Measurements from ENCODE around the gene ST8SIA6.
"Not testable (repeated sequence)": the region's sequence is repeated elsewhere in the genome, so short reads cannot be mapped to it uniquely, and the experiment has no call there.

Gene ST8SIA6

DNA sequence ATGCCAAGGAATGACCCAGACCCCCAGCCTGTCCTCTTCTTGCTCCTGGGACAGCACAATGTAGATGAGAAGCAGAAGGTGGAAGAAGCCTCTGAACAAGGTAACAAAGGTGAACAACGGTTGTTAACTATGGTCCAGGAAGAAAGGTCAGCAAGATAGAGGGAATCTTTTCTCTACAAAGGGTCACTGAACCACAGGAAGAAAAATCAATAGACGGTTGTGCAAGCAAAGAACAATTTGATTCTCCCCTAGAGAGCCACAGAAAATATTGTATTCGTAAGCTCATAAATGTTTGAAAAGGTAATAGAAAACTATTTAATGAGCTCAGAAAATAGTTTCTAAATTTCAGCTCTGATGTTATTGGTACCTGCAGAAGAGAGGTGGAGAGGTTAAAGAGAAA, 111.3 kb downstream of the ST8SIA6 start:
- no peaks in the 10 kb centered on the region for H3K27me3 ChIP-seq (ENCODE audit: control insufficient read depth, insufficient read depth, low read length)
- H3K4me1 ChIP-seq (ENCODE audit: control insufficient read depth, insufficient read depth, low read length) = no peaks in the 10 kb centered on the region
- H3K36me3 ChIP-seq (ENCODE audit: control insufficient read depth, insufficient read depth, low read length) = no peaks in the 10 kb centered on the region
- no peak overlapping the region for H3K9ac ChIP-seq (ENCODE audit: low read length)
- no peak overlapping the region for H3K4me3 ChIP-seq (ENCODE audit: low read length)
- H3K27ac ChIP-seq (ENCODE audit: low read depth, low read length) = no peak overlapping the region

DNA sequence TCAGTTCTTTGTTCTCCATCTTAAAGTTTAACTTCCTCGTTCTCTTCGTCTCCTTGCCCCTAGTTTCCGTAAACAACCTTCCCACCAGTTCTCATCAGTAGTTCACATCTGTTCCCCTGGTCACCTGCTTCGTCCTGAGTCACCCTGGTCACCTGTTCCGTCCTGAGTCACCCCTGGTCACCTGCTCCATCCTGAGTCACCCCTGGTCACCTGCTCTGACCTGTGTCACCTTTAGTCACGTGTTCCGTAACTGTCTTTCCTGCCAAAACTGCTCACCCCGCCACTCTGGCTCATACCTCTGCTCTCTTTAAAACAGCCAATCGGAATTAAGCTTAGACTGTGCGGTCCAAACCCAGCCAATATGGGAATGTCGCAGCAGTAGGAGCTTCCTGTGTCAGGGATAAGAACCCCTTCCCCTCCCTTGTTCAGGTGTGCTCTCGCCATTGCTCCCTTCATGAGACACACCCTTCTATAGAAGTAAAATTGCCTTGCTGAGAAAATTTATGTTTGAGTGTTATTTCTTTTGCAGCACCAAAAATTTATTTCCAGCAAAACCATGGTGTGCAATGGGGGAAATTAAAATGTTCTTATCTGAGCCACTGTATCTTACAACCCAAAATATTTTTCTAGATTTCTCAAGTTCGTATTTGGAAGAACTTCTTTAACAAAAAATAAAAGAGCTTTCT, 114.1 kb downstream of the ST8SIA6 start:
- no peak overlapping the region for H3K27ac ChIP-seq (ENCODE audit: low read depth, low read length)

DNA sequence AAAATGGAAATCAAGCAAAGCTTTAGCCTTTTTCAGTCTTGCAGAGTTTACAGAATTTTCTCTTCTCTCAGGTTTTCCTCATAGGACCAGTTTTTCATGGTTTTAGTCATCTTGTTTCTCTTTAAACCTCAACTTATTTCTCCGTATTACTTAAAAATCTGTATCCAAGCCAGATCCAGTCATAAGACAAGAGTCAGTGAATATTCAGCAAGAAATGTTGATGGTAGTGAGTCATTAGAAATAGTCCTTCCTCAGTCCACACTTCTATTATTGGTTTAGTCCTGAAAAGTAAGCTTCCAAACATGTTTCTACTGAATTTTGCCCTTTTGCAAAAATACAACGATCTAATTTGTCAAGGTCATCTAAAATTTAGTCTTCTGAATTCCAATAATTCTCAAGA, 119.3 kb downstream of the ST8SIA6 start:
- no peak overlapping the region for H3K27ac ChIP-seq (ENCODE audit: low read depth, low read length)
- H3K9ac ChIP-seq (ENCODE audit: low read length) = no peak overlapping the region
- no peaks in the 10 kb centered on the region for H3K27me3 ChIP-seq (ENCODE audit: control insufficient read depth, insufficient read depth, low read length)

More for the DNA sequence above, 114.1 kb downstream of the ST8SIA6 start:
- H3K4me1 ChIP-seq (ENCODE audit: control insufficient read depth, insufficient read depth, low read length) = no peaks in the 10 kb centered on the region
- H3K9ac ChIP-seq (ENCODE audit: low read length) = no peak overlapping the region
- no peak overlapping the region for H3K4me3 ChIP-seq (ENCODE audit: low read length)
- H3K27me3 ChIP-seq (ENCODE audit: control insufficient read depth, insufficient read depth, low read length) = no peaks in the 10 kb centered on the region
- no peaks in the 10 kb centered on the region for H3K36me3 ChIP-seq (ENCODE audit: control insufficient read depth, insufficient read depth, low read length)

DNA sequence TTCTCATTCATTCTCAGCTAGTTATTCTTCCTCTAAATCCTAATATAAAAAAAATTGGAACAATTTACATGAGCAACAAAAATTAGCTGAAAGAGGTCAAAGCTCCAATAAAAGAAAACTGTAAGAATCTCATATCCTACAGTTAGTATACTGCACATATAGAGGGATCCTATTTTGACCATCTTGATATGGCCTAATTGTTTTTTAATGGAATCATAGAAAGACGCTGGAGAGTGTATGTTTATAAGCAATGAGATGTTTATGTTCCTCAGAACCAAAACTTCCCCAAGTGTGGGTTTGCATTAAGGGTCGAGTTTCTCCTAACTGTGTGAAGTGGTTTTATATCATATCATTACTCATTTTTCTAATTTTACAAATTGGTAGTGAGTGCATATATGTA, 123.9 kb downstream of the ST8SIA6 start:
- no peaks in the 10 kb centered on the region for H3K4me1 ChIP-seq (ENCODE audit: control insufficient read depth, insufficient read depth, low read length)
- H3K27ac ChIP-seq (ENCODE audit: low read depth, low read length) = no peak overlapping the region
- H3K9ac ChIP-seq (ENCODE audit: low read length) = no peak overlapping the region
- H3K4me3 ChIP-seq (ENCODE audit: low read length) = no peak overlapping the region
- no peaks in the 10 kb centered on the region for H3K36me3 ChIP-seq (ENCODE audit: control insufficient read depth, insufficient read depth, low read length)
- no peaks in the 10 kb centered on the region for H3K27me3 ChIP-seq (ENCODE audit: control insufficient read depth, insufficient read depth, low read length)

More for the DNA sequence above, 119.3 kb downstream of the ST8SIA6 start:
- Histone ChIP-seq H3K36me3 (ENCODE audit: control insufficient read depth, insufficient read depth, low read length) (no peaks in the 10 kb centered on the region), H3K4me3 (ENCODE audit: low read length) (no peak overlapping the region), H3K4me1 (ENCODE audit: control insufficient read depth, insufficient read depth, low read length) (no peaks in the 10 kb centered on the region)

DNA sequence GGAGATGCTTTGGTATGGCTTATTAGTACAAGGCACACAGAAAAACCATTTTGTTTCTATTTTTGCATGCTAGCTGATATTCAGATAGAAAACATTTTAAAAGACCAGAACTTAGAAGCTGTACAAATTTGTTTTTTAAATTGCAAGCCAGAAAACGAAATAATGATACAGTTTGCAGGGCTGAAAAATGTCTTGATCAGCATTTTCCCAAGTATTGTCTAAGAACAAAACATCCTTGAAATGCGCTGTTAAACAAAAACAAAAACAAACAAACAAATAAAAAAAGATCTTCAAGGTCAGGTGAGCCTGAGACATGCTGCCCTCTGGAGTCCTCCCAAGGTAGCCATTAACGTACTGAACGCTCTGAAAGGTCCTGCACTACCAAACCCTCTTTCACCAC, 128.0 kb downstream of the ST8SIA6 start:
- no peaks in the 10 kb centered on the region for H3K4me1 ChIP-seq (ENCODE audit: control insufficient read depth, insufficient read depth, low read length)
- H3K9ac ChIP-seq (ENCODE audit: low read length) = no peak overlapping the region
- H3K27ac ChIP-seq (ENCODE audit: low read depth, low read length) = no peak overlapping the region
- no peaks in the 10 kb centered on the region for H3K36me3 ChIP-seq (ENCODE audit: control insufficient read depth, insufficient read depth, low read length)
- no peak overlapping the region for H3K4me3 ChIP-seq (ENCODE audit: low read length)
- no peaks in the 10 kb centered on the region for H3K27me3 ChIP-seq (ENCODE audit: control insufficient read depth, insufficient read depth, low read length)

DNA sequence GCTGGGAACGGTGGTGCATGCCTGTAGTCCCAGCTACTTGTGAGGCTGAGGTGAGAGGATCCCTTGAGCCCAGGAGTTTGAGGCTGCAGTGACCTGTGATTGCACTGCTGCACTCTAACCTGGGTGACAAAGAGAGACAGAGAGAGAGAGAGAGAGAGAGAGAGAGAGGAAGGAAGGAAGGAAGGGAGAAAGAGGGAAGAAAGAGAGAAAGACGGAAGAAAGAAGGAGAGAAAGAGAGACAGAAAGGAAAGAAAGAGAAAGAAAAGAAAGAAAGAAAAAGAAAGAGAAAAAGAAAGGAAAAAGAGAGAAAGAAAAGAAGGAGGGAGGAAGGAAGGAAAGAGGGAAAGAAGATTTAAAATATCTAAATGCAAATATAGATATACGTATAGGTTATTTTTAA, 132.4 kb downstream of the ST8SIA6 start:
- H3K36me3 ChIP-seq (ENCODE audit: control insufficient read depth, insufficient read depth, low read length); H3K4me1 ChIP-seq (ENCODE audit: control insufficient read depth, insufficient read depth, low read length): not testable (repeated sequence)

DNA sequence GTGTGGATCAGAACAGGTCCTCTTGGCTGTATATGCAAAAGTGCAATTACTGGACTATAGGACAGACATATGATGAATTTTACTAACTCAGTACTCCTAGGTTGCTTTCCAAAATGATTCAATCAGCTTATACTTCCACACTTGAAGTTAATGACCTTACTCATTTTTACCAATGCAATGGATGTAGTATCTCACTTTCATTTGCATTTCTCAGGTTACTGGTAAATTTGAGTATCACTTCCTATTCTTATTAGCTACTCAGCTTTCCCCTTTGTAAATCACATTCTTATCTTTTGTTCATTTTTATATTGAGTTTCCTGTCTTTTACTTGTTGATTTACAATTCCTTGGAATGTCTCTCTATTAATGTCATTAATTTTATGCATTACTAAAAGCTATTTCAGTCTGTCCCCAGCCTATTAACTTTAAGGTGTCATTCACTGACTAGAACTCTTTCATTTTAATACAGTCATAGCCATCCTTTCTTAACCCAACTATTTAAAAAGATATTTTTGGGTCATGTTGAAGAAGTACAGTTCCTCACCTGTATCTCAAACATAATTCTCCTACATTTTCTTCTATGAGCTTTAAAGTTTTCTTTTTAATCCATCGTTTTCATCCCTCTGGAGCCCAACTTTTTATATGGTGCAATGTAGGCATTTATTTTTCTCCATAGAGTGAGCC, 137.8 kb downstream of the ST8SIA6 start:
- H3K9ac ChIP-seq (ENCODE audit: low read length) = no peak overlapping the region
- H3K27ac ChIP-seq (ENCODE audit: low read depth, low read length) = no peak overlapping the region
- no peaks in the 10 kb centered on the region for H3K36me3 ChIP-seq (ENCODE audit: control insufficient read depth, insufficient read depth, low read length)
- H3K4me1 ChIP-seq (ENCODE audit: control insufficient read depth, insufficient read depth, low read length) = no peaks in the 10 kb centered on the region
- no peaks in the 10 kb centered on the region for H3K27me3 ChIP-seq (ENCODE audit: control insufficient read depth, insufficient read depth, low read length)
- no peak overlapping the region for H3K4me3 ChIP-seq (ENCODE audit: low read length)

More for the DNA sequence above, 132.4 kb downstream of the ST8SIA6 start:
- H3K4me3 ChIP-seq (ENCODE audit: low read length); H3K27me3 ChIP-seq (ENCODE audit: control insufficient read depth, insufficient read depth, low read length); H3K27ac ChIP-seq (ENCODE audit: low read depth, low read length); H3K9ac ChIP-seq (ENCODE audit: low read length): not testable (repeated sequence)

DNA sequence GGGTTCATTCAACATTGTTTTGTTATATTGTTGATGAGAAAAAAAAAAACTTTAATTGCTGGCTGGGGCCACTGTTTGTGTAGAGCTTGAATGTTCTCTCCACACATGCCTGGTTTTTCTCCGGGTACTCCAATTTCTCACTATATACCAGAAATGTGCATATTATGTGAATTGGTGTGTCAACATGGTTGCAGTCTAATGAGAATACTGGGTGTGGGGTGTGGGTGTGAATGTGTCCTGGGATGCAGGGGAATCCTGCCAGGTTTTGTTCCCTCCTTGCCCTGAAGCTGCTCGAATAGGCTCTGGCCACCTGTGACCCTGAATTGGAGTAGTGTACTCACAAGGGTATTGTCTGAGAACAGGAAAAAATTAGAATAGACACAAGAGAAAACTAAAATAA, 145.0 kb downstream of the ST8SIA6 start:
- no peak overlapping the region for H3K27ac ChIP-seq (ENCODE audit: low read depth, low read length)
- no peaks in the 10 kb centered on the region for H3K4me1 ChIP-seq (ENCODE audit: control insufficient read depth, insufficient read depth, low read length)
- no peak overlapping the region for H3K4me3 ChIP-seq (ENCODE audit: low read length)
- H3K9ac ChIP-seq (ENCODE audit: low read length) = no peak overlapping the region
- H3K36me3 ChIP-seq (ENCODE audit: control insufficient read depth, insufficient read depth, low read length) = no peaks in the 10 kb centered on the region
- no peaks in the 10 kb centered on the region for H3K27me3 ChIP-seq (ENCODE audit: control insufficient read depth, insufficient read depth, low read length)

DNA sequence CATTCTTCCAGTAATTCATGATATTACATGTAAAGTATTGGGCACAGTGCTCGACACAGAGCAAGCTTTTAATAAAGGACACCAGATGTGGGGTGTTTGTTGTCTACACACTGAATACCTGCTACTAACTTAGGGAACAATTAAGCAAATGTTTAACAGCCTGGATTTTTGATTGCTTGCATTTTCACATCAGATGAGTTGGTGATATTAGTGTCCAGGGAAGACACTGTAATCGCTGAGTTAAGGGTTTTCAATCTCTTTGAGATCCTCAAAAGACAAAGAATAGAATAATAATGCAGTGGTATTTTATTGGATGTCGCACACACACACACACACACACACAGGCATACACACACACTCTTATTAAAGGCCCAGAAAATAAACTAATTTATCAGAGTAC, 147.3 kb downstream of the ST8SIA6 start:
- Histone ChIP-seq H3K36me3 (ENCODE audit: control insufficient read depth, insufficient read depth, low read length) (no peaks in the 10 kb centered on the region), H3K4me3 (ENCODE audit: low read length) (no peak overlapping the region), H3K9ac (ENCODE audit: low read length) (no peak overlapping the region), H3K4me1 (ENCODE audit: control insufficient read depth, insufficient read depth, low read length) (no peaks in the 10 kb centered on the region), H3K27ac (ENCODE audit: low read depth, low read length) (no peak overlapping the region), H3K27me3 (ENCODE audit: control insufficient read depth, insufficient read depth, low read length) (no peaks in the 10 kb centered on the region)

DNA sequence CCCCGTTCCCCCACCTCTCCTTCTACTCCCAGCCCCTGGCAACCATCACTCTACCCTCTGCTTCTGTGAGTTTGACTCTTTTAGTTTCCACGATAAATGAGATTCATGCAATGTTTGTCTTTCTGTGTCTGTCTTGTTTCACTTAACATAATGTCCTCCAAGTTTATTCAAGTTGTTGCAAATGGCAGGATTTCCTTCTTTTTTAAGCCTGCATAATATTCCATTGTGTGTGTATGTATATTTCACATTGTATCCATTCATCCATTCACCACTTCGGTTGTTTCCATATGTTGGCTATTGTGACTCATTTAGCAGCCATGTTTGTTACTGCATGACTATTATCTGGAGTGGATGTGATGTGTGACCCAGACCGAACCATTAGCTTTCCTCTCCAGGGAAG, 162.0 kb downstream of the ST8SIA6 start:
- Histone ChIP-seq H3K9ac (ENCODE audit: low read length) (no peak overlapping the region), H3K36me3 (ENCODE audit: control insufficient read depth, insufficient read depth, low read length) (no peaks in the 10 kb centered on the region), H3K27me3 (ENCODE audit: control insufficient read depth, insufficient read depth, low read length) (no peaks in the 10 kb centered on the region), H3K4me3 (ENCODE audit: low read length) (no peak overlapping the region), H3K4me1 (ENCODE audit: control insufficient read depth, insufficient read depth, low read length) (no peaks in the 10 kb centered on the region), H3K27ac (ENCODE audit: low read depth, low read length) (no peak overlapping the region)

DNA sequence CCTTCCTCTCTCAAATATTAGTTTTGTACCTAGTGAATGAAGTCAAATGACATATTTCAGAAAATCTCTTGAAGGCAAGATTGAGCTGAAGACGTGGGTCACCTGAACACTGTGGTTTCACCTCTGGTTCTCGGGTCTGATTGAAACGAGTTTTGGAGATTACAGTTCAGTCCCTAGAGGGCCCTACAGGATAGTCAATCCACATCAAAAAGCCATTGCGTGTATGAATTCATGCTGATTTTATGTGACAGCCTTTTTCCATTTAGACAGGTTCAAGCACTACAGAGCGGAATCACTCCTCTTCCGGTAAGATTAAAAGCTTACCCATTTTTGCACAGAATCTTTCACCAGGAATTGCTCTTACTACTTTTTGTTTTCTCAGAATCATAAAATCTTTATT, 164.2 kb downstream of the ST8SIA6 start:
- Histone ChIP-seq H3K9ac (ENCODE audit: low read length) (no peak overlapping the region), H3K36me3 (ENCODE audit: control insufficient read depth, insufficient read depth, low read length) (no peaks in the 10 kb centered on the region), H3K27me3 (ENCODE audit: control insufficient read depth, insufficient read depth, low read length) (no peaks in the 10 kb centered on the region), H3K4me1 (ENCODE audit: control insufficient read depth, insufficient read depth, low read length) (no peaks in the 10 kb centered on the region), H3K27ac (ENCODE audit: low read depth, low read length) (no peak overlapping the region), H3K4me3 (ENCODE audit: low read length) (no peak overlapping the region)

DNA sequence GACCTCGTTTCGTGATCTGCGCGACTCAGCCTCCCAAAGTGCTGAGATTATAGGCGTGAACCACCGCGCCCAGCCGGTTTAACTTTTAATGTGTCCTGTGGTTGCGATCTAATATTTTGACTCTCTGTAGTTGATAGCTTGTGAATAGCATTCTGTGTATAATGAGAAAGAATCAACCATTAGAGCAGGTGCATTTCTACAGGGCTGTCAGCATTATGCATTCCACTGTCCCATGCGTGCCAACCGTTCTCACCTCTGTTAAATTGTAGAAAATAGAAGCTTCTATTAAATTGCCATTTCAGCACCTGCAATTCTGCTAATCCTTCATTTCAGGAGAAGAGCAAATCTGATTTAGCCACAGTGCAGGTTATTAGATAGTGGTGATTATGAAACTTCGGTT, 164.6 kb downstream of the ST8SIA6 start:
- no peaks in the 10 kb centered on the region for H3K27me3 ChIP-seq (ENCODE audit: control insufficient read depth, insufficient read depth, low read length)
- no peaks in the 10 kb centered on the region for H3K36me3 ChIP-seq (ENCODE audit: control insufficient read depth, insufficient read depth, low read length)
- H3K27ac ChIP-seq (ENCODE audit: low read depth, low read length) = no peak overlapping the region
- H3K4me1 ChIP-seq (ENCODE audit: control insufficient read depth, insufficient read depth, low read length) = no peaks in the 10 kb centered on the region
- H3K4me3 ChIP-seq (ENCODE audit: low read length) = no peak overlapping the region
- no peak overlapping the region for H3K9ac ChIP-seq (ENCODE audit: low read length)
